Measurements from ENCODE around the gene TRAPPC5.

DNA sequence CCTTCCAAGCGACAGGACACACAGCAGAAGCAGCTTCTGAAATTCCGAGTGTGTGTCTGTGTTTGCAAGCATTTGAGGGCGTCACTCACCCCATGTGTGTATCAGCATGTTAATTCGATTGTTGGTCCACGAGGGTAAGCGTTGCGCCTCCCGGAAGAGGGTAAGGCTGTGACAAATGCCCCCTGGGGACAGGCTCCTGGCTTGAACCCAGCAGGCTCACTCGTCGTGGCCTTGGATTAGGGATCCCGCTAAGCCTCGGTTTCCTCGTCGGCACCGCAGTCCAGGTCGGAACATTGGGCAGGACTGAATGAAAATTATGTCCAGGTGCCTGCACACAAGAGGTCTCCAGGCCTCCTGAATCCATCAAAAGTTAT lies 44.3 kb upstream of the TRAPPC5 start:
- TF ChIP-seq POLR2A (IDR thresholded peaks at IDR 0.05; ENCODE audit: low read depth, low read length) = no peak
- no peak for TF ChIP-seq POLR2AphosphoS5 (IDR thresholded peaks at IDR 0.05; ENCODE audit: low read depth, low read length)
